ENCODE data around the gene SZT2.
A peak's percentile ranks its signal among the peaks of the same experiment; 100 is the strongest.

SZT2 gene

GRCh38 chr1:43389326-43390313 is at the start of gene SZT2, which contains the start of gene MED8:
SZT2 (plus strand) TSS chr1:43389899; CDS start chr1:43389969, 70 bp downstream.
MED8 (minus strand) TSS chr1:43389800; CDS start chr1:43389764, 36 bp downstream.
- TF ChIP-seq MYC (IDR thresholded peaks at IDR 0.05; ENCODE audit: low read depth, low read length) (peak; percentile 28; the same call in 1 of the 2 replicates), POLR2A (IDR thresholded peaks at IDR 0.05; ENCODE audit: extremely low read depth, insufficient read length) (peak; percentile 81), MAX (IDR thresholded peaks at IDR 0.05; ENCODE audit: low read depth, low read length) (no peak; the same call in 1 of the 2 replicates)
- TF ChIP-seq, protein P1, sequence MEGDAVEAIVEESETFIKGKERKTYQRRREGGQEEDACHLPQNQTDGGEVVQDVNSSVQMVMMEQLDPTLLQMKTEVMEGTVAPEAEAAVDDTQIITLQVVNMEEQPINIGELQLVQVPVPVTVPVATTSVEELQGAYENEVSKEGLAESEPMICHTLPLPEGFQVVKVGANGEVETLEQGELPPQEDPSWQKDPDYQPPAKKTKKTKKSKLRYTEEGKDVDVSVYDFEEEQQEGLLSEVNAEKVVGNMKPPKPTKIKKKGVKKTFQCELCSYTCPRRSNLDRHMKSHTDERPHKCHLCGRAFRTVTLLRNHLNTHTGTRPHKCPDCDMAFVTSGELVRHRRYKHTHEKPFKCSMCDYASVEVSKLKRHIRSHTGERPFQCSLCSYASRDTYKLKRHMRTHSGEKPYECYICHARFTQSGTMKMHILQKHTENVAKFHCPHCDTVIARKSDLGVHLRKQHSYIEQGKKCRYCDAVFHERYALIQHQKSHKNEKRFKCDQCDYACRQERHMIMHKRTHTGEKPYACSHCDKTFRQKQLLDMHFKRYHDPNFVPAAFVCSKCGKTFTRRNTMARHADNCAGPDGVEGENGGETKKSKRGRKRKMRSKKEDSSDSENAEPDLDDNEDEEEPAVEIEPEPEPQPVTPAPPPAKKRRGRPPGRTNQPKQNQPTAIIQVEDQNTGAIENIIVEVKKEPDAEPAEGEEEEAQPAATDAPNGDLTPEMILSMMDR (IDR thresholded peaks at IDR 0.05; ENCODE audit: low read depth, low read length), result no peak
- H3K4me3 ChIP-seq (ENCODE audit: low read depth, low read length), result peak within 1 kb of the TSS; percentile 92
- DNase-seq (ENCODE audit: low read depth), result peak; percentile 93

DNA sequence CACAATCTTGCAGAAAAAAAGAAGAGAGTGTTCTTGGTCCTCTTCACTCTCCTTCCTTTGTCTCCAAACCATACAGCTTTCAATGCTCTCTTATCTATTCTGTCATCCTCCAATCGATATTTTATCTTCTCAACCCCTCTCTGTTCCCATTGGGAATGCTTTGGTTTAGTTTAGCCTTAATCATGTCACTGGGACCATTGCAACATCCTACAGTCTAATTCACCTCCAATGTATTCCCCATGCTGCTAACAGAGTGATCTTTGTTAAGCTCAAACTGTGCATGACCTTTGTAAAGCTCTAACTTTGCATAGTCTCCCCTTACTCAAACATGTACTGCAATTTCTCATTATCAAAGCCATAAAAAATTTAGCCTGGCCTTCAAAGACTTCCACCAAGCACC is 49.1 kb upstream of the SZT2 start:
- no peak overlapping the region for H3K4me3 ChIP-seq (ENCODE audit: low read depth, low read length)
- no peak for DNase-seq (ENCODE audit: low read depth)
- TF ChIP-seq MAX (IDR thresholded peaks at IDR 0.05; ENCODE audit: low read depth, low read length), result no peak
- TF ChIP-seq, protein P1 (IDR thresholded peaks at IDR 0.05; ENCODE audit: low read depth, low read length), result no peak
- TF ChIP-seq MYC (IDR thresholded peaks at IDR 0.05; ENCODE audit: low read depth, low read length), result no peak
- no peak for TF ChIP-seq POLR2A (IDR thresholded peaks at IDR 0.05; ENCODE audit: extremely low read depth, insufficient read length)

DNA sequence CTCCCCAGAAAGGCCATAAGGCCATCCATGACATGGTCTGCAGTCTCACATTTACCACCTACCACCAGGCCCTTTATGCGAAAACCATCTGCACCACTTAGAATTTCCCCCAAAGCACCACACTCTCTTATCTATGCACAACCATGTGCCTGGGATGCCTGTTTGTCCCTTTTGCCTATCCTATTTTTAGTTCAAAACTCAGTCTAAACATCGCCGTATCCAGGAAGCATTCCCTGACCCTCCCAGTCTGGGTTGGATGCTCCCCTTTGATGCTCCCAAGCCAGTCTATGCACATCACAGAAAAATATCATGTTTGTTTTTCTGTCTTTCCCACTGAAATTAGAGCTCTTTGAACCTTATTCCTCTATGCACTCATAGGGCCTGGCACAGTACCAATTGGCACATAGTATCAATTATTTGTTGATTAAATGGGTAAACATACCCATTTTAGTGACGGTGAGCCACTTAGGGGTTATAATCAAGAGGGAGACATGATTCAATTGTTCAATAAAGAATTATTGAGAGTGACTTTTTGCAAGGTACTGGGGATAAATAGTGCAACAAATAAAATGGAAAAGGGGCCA is 45.3 kb upstream of the SZT2 start:
- DNase-seq (ENCODE audit: low read depth), result no peak
- no peak for TF ChIP-seq MYC (IDR thresholded peaks at IDR 0.05; ENCODE audit: low read depth, low read length)
- TF ChIP-seq, protein P1 (IDR thresholded peaks at IDR 0.05; ENCODE audit: low read depth, low read length), result no peak
- TF ChIP-seq POLR2A (IDR thresholded peaks at IDR 0.05; ENCODE audit: extremely low read depth, insufficient read length), result no peak
- no peak for TF ChIP-seq MAX (IDR thresholded peaks at IDR 0.05; ENCODE audit: low read depth, low read length)
- H3K4me3 ChIP-seq (ENCODE audit: low read depth, low read length), result no peak overlapping the region

DNA sequence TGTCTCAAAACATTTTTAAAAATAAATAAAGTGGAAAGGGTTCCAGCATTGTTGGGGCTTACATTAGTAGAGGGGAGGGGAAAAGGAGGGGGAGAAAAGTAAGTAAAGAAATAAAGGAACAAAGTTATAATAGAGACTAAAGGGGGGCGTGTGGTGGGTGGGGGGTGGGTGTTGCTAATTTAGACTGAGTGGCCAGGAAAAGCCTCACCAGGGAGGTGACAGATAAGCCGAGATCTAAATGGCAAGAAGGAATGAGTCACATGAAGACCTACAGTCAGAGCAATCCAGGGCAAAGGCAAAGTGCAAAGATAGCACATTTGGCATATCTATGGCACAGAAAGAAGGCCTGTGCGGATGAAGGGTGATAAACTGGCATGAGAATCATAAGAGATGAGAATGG is 44.6 kb upstream of the SZT2 start:
- TF ChIP-seq, protein P1 (IDR thresholded peaks at IDR 0.05; ENCODE audit: low read depth, low read length), result no peak
- no peak for TF ChIP-seq MYC (IDR thresholded peaks at IDR 0.05; ENCODE audit: low read depth, low read length)
- no peak for TF ChIP-seq POLR2A (IDR thresholded peaks at IDR 0.05; ENCODE audit: extremely low read depth, insufficient read length)
- TF ChIP-seq MAX (IDR thresholded peaks at IDR 0.05; ENCODE audit: low read depth, low read length), result no peak
- no peak for DNase-seq (ENCODE audit: low read depth)
- H3K4me3 ChIP-seq (ENCODE audit: low read depth, low read length), result no peak overlapping the region

DNA sequence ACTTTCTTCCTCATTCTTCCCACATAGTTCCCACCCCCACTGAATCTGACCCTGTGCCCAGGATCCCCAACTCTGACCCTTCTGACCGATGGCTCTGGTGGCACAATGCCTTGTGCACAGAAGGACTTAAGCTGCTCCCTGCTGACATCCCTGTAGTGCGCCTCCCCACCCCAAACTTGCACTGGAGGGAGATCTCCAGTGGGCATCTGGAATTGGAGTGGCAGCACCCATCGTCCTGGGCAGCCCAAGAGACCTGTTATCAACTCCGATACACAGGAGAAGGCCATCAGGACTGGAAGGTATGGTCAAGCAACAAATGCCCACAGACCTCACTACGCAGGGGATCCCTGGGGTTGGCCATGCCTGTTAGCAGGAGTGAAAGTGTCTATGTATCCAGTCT is 43.1 kb upstream of the SZT2 start:
- TF ChIP-seq, protein P1 (IDR thresholded peaks at IDR 0.05; ENCODE audit: low read depth, low read length), result no peak
- TF ChIP-seq MYC (IDR thresholded peaks at IDR 0.05; ENCODE audit: low read depth, low read length) (no peak), POLR2A (IDR thresholded peaks at IDR 0.05; ENCODE audit: extremely low read depth, insufficient read length) (no peak), MAX (IDR thresholded peaks at IDR 0.05; ENCODE audit: low read depth, low read length) (no peak)
- H3K4me3 ChIP-seq (ENCODE audit: low read depth, low read length), result no peak overlapping the region
- DNase-seq (ENCODE audit: low read depth), result no peak

Data from NB4 (cell line).